NCI-H82 treated with DMSO at 0.1 percent for 48 hours (cell line): ENCODE results near the gene SSBP3.
A peak's percentile ranks its signal among the peaks of the same experiment; 100 is the strongest.

Experiments
- DNase-seq: peaks from one replicate; lab custom pipeline; 2025; ENCODE audit not compliant: unreplicated experiment; lab: John Stamatoyannopoulos, UW

Gene SSBP3

GRCh38 chr1:54272772-54273091 lies 133.5 kb downstream of the SSBP3 start:
- DNase-seq = no peak

GRCh38 chr1:54272134-54272533 lies 134.1 kb downstream of the SSBP3 start:
- DNase-seq = no peak

- DNase-seq = no peak
Measured at GRCh38 chr1:54271341-54271740, 134.9 kb downstream of the SSBP3 start.

GRCh38 chr1:54270543-54270942 lies 135.7 kb downstream of the SSBP3 start:
- DNase-seq = no peak

- no peak for DNase-seq
Measured at GRCh38 chr1:54268762-54269297, 137.4 kb downstream of the SSBP3 start.

GRCh38 chr1:54267815-54268761 lies 138.1 kb downstream of the SSBP3 start:
- no peak for DNase-seq

GRCh38 chr1:54266908-54267307 lies 139.3 kb downstream of the SSBP3 start:
- DNase-seq = no peak

- DNase-seq = no peak
Measured at GRCh38 chr1:54266195-54266594, 140.0 kb downstream of the SSBP3 start.

- no peak for DNase-seq
Measured at GRCh38 chr1:54265659-54266058, 140.5 kb downstream of the SSBP3 start.

GRCh38 chr1:54265126-54265525 lies 141.1 kb downstream of the SSBP3 start:
- DNase-seq = no peak

- no peak for DNase-seq
Measured at GRCh38 chr1:54263601-54264226, 142.5 kb downstream of the SSBP3 start.

GRCh38 chr1:54262244-54262643 lies 143.9 kb downstream of the SSBP3 start:
- no peak for DNase-seq

GRCh38 chr1:54260810-54261209 lies 145.4 kb downstream of the SSBP3 start:
- DNase-seq = no peak

- DNase-seq = no peak
Measured at GRCh38 chr1:54259546-54260140, 146.6 kb downstream of the SSBP3 start.

- DNase-seq = no peak
Measured at GRCh38 chr1:54257876-54258275, 148.3 kb downstream of the SSBP3 start.

- no peak for DNase-seq
Measured at GRCh38 chr1:54257346-54257620, 148.9 kb downstream of the SSBP3 start.

GRCh38 chr1:54256522-54257345 lies 149.5 kb downstream of the SSBP3 start:
- peak; percentile 59 for DNase-seq

GRCh38 chr1:54255026-54255702 lies 151.0 kb downstream of the SSBP3 start:
- no peak for DNase-seq

GRCh38 chr1:54254055-54254454 lies 152.1 kb downstream of the SSBP3 start:
- DNase-seq = no peak

- DNase-seq = no peak
Measured at GRCh38 chr1:54253480-54253879, 152.7 kb downstream of the SSBP3 start.
